Right renal pelvis (tissue), 4 donors: ENCODE data around the gene CYP46A1. TPM values are rescaled to one million over a fixed set of nuclear protein-coding genes. Genes with fewer than 3 reads are reported as not detected.
"Not testable (repeated sequence)": the region's sequence is repeated elsewhere in the genome, so short reads cannot be mapped to it uniquely, and the experiment has no call there.

Source experiments
- DNase-seq, 4 donors: peaks; one replicate each; pipeline ENCODE4 v3.0.0-alpha.2; 2013; ENCODE audit warnings: low read depth in 4 of 4, low spot score in 3 of 4, missing footprints in 1 of 4
- polyA plus RNA-seq, 4 donors: library from polyadenylated mRNA; unstranded; fragments of 120-200 nt; gene quantifications; one replicate each; pipeline ENCODE4 v1.2.1, GENCODE V29; 2013; ENCODE audit not compliant: insufficient read length in 4 of 4

The CYP46A1 gene
- polyA plus RNA-seq, 4 donors, result 1.5 to 2.2 (median 1.7) TPM

DNA sequence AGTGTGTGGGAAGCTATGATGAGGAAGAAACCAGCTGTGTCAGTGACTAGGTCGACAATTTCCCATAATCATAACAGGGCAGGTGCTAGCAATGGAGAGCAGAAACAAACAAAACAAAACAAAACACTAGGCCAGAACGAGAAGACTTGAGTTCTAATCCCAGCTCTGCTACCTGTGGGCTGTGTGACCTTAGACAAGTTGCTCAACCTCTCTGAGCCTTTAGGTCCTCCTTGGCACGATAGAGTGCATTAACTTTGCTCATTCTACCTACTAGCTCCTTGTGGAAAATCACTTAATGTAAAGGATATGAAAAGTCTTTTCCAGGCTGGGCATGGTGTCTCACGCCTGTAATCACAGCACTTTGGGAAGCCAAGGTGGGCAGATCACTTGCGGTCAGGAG, 27.9 kb upstream of the CYP46A1 start:
- DNase-seq, result no peak

DNA sequence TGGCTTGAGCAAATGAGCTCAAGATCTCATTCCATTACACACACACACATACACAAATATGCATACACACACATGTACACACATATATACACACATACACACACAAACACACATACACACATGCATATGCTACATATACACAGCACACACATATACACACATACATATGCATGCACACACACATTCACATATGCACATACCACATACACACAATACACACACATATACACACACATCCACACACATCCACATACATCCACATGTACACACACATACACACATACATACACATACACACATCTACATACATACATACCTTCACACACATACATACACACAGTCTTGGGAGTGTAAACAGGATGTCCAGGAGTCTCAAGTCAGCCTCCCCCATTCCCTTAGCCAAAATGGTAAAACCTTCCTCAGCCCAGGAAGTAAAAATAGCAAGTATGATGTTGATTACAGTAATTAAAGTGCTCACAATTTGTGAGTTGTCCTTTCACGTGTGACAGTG, 26.4 kb upstream of the CYP46A1 start:
- no peak for DNase-seq

DNA sequence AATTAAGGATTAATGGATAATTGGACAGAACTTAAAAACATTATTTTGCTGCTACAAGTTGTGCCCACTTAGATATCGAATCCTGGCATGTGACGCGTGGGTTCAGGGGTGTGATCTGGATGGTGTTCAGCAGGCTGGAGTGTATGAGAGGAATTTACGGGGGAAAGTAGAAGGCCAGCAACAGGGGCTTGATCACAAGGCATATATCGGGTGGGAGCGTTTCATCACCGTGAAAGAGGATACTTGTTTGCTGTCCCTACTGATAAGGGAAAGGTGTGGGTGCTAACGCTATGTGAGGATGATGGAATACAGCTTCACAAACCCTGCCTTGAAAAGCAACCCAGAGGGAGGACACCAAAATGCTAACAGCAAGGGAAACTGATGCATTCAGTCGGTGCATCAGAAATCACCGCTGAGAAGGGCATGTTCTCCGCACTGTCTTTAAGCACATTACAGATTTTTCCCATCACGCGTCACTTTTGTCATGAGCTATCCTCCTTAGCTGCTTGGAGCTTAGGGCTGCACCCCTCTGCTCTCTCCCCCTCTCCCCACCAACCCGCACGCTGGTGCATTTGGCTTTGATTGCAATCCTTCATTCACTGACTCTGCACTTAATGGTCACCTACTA, 25.8 kb upstream of the CYP46A1 start:
- DNase-seq, result no peak

DNA sequence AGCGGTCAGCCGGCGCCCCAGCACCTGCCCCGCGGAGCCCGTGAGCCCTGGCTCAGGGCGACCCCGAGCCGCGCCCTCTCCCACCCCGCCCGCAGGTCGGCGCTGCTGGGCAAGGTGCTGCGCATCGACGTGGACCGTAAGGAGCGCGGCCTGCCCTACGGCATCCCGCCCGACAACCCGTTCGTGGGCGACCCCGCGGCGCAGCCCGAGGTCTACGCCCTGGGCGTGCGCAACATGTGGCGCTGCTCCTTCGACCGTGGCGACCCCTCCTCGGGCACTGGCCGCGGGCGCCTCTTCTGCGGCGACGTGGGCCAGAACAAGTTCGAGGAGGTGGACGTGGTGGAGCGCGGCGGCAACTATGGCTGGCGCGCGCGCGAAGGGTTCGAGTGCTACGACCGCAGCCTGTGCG, 24.8 kb upstream of the CYP46A1 start:
- no peak for DNase-seq

DNA sequence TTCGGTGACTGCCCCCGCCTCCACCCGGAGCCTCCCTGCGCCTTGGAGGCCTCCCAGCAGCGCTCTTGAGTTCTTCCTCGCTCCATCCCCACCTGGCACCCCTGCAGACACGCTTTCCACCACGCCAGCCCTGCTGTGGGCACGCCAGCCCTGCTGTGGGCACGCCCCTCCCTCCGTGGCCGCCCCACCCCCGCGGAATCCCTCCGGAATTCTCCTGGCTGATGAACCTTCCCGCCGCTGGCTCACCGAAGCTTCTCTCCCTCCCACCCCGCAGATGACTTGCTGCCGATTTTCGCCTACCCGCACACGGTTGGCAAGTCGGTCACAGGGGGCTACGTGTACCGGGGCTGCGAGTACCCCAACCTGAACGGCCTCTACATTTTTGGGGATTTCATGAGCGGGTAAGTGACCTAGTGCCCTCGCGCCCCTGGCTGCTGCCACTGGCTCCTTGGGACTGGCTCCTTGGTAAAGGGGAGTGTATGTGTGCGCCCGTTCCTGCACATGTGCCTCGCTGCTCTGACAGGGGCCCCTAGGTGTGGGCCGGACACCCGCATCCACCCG, 24.0 kb upstream of the CYP46A1 start:
- no peak for DNase-seq

DNA sequence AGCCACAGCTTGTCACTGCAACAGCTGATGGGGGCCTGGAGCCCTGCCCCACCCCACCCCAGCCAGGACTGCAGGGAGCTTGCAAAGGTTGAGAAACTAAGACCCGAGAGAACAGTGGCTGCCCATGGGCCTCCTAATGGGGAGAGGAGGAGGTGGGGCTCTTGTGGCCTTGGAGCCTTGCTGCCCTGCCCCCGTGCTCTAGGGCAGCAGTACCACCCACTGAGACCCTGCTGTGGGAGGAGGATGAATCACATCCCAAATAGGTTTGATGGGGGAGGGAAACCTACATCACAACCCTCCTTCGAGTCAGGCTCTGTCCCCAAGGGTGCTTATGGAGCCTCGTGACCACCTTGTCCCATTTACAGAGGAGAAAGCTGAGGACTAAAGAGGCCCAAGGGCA, 23.3 kb upstream of the CYP46A1 start:
- no peak for DNase-seq

DNA sequence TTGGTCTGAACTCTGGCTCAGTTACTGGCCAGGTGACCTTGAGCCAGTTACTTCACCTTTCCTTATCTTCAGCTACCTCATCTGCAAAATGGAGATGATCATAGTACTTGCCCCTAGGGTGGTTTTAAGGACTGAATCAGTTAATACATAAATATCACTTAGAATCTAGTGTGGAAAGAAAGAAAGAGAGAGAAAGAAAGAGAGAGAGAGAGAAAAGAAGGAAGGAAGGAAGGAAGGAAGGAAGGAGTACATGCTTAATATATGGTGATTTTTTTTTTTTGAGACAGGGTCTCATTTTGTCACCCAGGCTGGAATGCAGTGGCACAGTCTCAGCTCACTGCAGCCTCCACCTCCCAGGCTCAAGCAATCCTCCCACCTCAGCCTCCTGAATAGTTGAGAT, 22.9 kb upstream of the CYP46A1 start:
- DNase-seq, result not testable (repeated sequence)

DNA sequence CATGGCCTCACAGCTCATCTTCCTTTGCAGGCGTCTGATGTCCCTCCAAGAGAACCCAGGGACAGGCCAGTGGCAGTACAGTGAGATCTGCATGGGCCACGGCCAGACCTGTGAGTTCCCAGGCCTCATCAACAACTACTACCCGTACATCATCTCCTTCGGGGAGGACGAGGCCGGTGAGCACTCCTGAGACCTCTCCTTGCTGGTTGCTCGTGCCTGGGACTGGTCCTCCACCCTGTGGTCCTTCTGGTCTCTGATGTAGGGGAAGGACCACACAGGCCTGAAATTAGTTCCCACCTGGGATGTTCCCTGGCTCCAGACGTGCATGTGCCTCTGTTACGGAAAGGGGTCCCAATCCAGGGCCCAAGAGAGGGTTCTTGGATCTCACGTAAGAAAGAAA, 21.3 kb upstream of the CYP46A1 start:
- DNase-seq, result no peak

DNA sequence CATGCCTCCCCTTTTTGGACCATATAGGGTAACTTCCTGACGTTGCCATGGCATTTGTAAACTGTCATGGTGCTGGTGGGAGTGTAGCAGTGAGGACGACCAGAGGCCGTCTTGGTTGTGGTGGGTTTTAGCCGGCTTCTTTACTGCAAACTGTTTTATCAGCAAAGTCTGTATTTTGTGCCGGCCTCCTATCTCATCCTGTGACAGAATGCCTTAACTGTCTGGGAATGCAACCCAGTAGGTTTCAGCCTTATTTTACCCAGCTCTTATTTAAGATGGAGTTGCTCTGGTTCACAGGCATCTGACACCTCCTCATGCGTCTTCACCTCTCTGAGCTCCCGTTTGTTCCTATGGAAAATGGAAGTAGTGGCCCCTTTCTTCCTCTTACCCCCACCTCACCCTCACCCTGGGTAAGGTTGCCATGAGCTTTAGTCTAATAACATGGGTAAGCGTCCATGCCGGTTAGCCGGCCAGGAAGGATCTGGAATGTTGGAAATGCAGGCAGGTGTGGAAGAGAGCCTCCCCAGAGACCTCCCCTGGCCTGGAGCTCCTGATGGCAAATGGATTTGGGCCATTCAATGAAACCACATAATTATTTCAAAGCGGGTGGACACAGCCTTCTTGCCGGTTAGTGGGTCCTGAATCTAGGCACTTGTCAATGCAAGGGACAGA, 20.6 kb upstream of the CYP46A1 start:
- DNase-seq, result no peak

DNA sequence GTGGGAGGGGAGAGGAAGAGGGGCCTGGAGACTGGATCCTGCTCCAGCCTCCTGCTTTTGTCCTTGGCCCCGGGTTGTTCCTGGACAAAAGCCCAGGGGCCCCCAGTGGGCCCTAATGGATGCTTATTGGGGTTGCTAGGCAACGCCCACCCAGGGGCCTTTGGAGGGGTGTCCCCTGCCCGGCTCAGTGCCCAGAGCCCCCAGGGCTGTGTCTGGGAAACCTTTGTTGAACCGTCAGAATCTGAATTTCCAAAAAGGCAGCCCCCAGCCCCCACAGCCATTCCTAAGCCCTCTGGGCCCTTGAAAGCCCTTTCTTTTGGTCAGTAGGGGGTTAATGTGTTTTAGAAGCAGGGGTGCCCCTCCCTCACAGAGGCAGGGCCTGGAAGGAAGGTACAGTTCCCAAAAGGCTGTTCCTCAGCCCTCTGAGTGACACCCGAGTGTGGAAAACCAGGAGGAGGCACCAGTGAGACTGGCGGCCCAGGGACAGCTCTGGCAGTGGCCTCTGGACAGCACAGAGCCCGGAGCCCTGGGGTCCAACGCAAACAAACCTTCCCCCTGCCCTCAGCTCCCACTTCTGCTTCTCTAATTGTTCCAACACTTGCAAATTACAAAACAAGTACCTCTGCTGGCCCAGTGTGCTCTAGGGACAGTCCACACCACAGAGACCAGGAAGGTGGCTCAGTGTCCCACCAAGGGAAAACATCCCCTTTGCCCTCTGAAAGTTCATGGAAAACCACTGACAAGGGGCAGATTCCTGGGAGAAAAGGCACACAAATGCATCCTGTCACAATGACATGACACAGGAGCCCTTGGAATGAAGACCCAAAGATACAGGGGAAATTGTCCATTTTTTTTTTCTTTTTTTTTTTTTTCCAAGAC, 19.8 kb upstream of the CYP46A1 start:
- DNase-seq, result no peak

DNA sequence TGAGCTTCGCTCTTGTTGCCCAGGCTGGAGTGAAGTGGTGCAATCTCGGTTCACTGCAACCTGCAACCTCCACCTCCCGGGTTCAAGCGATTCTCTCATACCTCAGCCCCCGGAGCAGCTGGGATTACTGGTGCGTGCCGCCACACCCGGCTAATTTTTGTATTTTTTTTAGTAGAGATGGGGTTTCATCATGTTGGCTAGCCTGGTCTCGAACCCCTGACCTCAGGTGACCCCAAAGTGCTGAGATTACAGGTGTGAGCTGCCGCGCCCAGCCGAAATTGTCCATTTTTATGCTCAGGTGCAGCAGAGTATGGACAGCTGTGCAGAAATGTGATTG, 19.2 kb upstream of the CYP46A1 start:
- no peak for DNase-seq

DNA sequence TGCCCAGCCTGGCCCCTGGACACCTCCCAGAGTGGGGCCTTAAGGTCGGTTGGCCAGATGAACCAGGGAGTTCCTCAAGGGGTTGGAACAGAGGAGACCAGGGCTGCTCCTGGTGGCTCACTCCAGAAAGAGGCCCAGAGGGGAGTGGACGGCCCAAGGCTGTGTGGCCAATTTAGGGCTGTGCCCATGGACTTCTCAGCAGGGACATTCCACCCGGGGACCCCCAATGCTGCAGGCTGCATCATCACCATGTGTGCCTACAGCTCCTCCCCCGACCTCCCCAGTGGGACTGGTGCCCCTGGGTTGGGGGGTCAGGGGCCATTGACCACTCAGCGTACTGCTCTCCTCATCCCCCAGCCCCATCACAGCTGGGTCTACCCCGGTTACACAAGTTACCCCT, 17.6 kb upstream of the CYP46A1 start:
- DNase-seq, result no peak

DNA sequence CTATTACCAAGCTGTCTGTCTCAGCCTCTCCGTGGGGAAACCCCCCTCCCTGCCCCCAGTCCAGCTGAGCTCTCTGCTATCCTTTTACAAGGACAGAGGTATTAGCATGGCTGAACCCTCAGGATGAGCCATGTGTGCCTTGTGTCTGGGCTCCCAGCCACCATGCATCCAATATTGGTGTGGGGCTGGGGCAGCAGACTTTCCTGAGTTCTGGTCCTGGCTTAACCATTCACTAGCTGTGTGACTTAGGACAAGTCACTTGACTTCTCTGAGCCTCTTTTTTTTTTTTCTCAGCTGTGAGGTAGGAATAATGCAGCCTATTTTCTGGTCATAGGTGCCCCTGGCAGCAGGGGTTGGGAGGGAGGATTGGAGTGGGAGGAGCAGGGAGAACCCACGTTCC, 17.1 kb upstream of the CYP46A1 start:
- no peak for DNase-seq

DNA sequence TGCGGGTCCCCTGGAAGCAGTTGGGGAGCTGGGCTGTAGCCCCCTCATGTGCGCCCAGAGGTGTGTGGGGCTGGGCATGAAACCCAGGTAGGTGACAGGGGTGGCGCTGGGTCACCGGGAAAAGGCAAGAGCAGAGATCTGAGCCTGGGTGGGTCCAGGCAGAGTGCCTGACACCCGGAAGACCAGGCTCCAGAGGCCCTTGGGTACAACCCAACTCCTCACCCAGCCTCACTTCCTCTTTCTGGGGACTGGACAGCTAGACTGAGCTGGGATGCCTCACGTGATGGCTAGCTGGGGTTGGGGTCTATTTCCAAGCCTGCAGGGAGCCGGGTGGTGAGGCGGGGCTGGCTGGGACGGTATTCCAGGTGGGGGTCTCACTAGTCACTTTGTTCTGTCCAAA, 16.3 kb upstream of the CYP46A1 start:
- no peak for DNase-seq

DNA sequence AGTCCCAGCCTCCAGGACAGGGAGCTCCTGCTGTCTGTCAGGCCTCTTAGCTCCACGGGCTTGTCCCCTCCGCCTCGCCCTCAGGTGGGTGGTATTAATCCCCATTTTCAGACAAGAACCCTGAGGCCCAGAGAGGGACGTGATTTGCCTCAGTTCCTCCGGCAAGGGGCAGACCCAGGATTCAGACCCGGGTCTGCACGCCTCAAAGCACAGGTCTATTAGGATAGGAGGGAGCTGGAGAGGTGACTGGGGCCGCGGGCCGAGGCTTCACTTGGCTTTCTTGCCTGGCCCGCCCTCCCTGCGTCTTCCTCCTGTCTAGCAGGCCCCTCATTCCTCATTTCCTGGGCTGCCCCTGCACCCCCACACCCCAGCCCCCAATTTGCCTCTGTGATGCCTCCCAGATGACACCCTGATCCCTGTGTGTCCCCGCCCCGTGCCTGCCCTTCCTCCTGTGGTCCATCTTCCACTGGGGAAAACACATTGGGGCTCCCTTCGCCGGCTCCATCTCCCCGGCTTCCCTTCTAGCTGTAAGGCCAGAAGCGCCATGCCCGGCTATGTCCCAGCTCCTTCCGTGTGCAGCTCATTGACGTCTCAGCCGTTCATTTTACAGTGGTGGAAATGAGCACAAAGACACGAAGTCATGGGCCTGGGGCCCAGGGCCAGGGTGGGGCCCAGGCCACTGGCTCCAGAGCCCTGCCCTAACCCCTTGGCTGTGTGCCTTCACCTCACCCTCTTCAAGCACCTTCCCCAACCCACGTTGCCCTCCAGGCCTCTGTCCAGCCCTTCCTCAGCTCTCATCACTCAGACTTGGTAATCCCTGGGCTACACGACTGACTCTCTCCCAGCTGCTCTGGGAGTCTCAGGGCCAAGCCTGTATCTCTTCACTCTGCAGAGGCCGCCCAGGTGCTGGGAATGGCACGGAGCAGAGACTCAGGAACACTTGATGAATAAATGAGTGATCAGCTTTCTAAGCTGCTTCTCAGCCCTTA, 15.5 kb upstream of the CYP46A1 start:
- DNase-seq, result no peak

DNA sequence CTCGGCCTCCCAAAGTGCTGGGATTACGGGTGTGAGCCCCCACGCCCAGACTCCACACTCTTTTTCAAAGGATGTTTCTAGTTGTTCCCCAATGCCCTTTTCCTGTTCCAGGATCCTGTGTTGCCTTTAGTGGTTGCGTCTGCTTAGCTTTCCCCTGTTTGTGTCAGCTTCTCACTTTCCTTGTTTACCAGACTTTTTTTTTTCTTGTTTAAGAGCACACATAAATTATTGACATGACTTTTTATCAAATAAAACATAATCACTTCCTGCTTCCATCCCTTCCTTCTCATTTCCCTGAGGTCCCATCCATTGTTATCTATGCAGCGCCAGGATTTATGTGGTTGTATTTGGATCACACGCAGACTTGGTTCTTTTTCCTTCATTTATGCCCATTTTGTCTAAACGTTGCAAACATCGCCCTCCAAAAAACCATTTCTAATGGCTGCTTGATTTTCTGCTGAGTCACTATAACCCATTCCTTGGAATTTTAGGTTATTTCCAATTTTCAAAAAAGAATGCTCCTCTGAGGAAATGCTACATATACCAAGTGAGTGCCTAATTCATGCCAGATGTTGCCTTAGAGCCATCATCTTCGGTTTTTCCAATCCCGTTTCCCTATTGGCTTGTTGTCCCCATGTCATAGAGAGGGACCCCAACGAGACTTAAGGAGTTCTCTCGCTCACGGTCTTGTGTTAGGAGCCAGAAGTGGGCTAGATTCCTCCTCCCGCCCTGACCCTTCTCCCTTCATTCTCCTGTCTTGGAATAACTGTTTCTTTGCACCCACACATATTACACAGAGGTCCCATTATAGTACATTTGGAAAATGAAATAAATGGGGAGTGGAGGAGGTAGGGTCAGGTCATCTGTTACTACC, 13.5 kb upstream of the CYP46A1 start:
- no peak for DNase-seq

DNA sequence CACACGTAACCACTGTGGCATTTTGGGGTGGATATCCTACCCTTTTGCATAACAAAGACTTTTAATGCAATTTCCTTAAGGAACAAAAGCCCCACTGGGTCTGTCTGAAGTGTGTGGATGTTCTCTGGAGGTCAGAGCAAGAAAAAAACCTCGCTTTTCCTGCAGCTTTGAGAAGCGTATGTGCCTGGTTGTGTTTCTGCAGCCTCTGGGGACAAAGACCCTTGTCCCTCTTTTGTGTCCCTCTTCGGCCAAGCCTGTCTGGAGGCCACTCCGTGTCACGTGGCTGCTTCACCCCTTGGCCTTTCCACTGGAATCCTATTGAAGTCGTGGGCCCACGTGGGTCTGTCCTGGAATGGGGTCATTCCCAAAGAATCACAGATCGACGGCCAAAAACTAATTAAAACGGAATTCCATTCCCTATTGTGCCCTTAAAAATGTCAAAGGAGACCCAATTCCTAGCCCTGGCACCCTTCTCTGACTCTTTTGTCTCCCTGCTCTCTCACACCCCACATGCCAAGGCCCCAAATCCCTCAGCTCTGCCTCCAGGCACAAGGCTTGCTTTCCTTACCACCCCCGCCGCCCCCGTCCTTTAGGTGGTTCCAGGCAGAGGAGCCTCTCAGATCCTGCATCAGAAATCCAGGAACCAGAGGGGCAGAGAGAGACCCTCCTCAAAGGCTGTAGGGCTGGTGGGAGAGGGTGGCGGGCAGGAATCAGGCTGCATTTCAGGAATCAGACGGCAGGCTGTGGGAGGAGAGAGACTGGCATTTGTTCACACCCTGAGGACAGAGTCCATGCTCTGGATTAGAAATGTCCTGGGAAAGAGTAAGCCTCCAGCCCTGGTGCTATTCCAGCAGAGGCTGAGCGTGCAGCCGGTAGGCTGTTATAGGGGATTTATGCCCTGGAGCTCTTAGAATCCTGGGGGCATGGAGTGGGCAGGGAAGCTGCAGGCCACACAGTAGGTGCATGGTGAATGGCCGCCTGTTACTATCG, 12.6 kb upstream of the CYP46A1 start:
- DNase-seq, result no peak
